Endothelial cell (in vitro differentiated cells): ENCODE data around the gene RBM5. TPM values are rescaled to one million over a fixed set of nuclear protein-coding genes. Genes with fewer than 3 reads are reported as not detected.
A peak's percentile ranks its signal among the peaks of the same experiment; 100 is the strongest.

Source experiments
- DNase-seq: peaks from one replicate; pipeline ENCODE4 v3.0.0; 2021; ENCODE audit warnings: low spot score
- H3K27ac Mint-ChIP-seq: one replicate; pipeline ENCODE4 v1.8.0; 2021; ENCODE audit warnings: mixed read lengths, inconsistent platforms; ENCODE audit not compliant: unreplicated experiment
- H3K27me3 Mint-ChIP-seq: one replicate; pipeline ENCODE4 v1.8.0; 2021; ENCODE audit warnings: mild to moderate bottlenecking, moderate library complexity, mixed read lengths, inconsistent platforms; ENCODE audit not compliant: unreplicated experiment
- H3K36me3 Mint-ChIP-seq: one replicate; pipeline ENCODE4 v1.8.0; 2021; ENCODE audit warnings: mild to moderate bottlenecking, low read depth, mixed read lengths, inconsistent platforms; ENCODE audit not compliant: unreplicated experiment
- H3K4me1 Mint-ChIP-seq: one replicate; pipeline ENCODE4 v1.8.0; 2021; ENCODE audit warnings: mild to moderate bottlenecking, mixed read lengths, inconsistent platforms; ENCODE audit not compliant: unreplicated experiment
- H3K4me3 Mint-ChIP-seq: one replicate; pipeline ENCODE4 v1.8.0; 2021; ENCODE audit warnings: mild to moderate bottlenecking, mixed read lengths, inconsistent platforms; ENCODE audit not compliant: unreplicated experiment
- H3K9me3 Mint-ChIP-seq: one replicate; pipeline ENCODE4 v1.8.0; 2021; ENCODE audit warnings: mixed read lengths, inconsistent platforms; ENCODE audit not compliant: unreplicated experiment
- total RNA-seq: library from RNA; stranded (reverse); fragmentation: NEBNext Ultra II Directional; extraction: Animal tissue kit (Norgen Biotek cat#: 25700); gene quantifications from one replicate; pipeline ENCODE4 v1.2.1, GENCODE V29; 2021; ENCODE audit not compliant: unreplicated experiment
- TF ChIP-seq, protein P1 (sequence below): fragments of 200-600 bp; sonication (generic); IDR thresholded peaks from one replicate; pipeline ENCODE4 v1.5.0; 2021; ENCODE audit warnings: antibody characterized with exemption; ENCODE audit not compliant: unreplicated experiment

Gene RBM5
- total RNA-seq, 1 donor from 2014 or later: 219 TPM

DNA sequence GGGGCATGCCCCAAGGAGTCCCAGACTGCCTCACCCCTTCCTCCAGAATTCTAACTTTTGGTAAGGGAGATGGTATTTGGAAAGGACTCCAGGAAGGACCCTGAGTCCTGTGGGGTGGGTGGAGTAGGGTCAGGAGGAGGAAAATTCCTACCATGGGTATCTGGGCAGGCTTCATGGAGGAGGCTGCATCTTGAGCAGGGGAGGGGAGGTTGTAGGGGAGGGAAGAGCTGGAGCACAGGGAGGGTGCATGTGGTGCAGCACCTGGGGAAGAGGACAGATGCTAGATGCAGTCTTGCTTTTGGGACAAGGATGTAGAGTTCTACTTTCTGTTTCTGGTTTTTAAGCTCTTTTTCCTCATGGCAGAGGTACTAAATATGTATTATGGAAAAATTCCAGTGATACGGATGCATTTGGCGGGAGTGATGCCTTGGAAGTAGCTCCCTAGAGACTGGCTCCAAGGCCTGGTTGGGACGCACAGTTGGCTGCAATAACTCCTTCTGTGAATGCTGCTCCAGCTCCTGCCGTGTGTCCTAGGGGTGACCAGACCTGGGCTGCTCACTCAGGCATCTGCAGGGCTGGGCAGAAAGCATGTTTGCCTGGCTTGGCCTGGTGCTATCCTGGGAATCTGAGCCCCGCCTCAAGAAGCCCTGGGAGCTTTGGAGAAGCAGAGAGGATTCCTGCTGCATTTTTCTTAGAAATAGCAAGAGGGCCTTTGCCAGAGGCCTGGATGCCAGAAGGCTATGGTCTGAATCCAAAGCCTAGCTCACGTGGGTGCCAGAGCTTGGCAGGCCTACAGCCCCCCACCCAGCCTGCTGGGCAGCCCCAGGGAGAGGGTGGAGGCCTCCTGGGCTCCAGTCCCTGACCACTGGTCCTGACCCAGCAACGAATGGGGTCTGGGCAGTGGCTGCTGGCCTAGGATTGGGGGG lies 76.5 kb downstream of the RBM5 start:
- TF ChIP-seq, protein P1, sequence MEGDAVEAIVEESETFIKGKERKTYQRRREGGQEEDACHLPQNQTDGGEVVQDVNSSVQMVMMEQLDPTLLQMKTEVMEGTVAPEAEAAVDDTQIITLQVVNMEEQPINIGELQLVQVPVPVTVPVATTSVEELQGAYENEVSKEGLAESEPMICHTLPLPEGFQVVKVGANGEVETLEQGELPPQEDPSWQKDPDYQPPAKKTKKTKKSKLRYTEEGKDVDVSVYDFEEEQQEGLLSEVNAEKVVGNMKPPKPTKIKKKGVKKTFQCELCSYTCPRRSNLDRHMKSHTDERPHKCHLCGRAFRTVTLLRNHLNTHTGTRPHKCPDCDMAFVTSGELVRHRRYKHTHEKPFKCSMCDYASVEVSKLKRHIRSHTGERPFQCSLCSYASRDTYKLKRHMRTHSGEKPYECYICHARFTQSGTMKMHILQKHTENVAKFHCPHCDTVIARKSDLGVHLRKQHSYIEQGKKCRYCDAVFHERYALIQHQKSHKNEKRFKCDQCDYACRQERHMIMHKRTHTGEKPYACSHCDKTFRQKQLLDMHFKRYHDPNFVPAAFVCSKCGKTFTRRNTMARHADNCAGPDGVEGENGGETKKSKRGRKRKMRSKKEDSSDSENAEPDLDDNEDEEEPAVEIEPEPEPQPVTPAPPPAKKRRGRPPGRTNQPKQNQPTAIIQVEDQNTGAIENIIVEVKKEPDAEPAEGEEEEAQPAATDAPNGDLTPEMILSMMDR: no peak
- Mint-ChIP-seq H3K27ac (no peak overlapping the region), H3K4me1 (peaks cover 41% of the 10 kb centered on the region), H3K36me3 (peaks cover 9% of the 10 kb centered on the region), H3K9me3 (no peaks in the 10 kb centered on the region), H3K27me3 (peaks cover 4% of the 10 kb centered on the region), H3K4me3 (peak overlapping the region; percentile 68)
- DNase-seq: no peak

DNA sequence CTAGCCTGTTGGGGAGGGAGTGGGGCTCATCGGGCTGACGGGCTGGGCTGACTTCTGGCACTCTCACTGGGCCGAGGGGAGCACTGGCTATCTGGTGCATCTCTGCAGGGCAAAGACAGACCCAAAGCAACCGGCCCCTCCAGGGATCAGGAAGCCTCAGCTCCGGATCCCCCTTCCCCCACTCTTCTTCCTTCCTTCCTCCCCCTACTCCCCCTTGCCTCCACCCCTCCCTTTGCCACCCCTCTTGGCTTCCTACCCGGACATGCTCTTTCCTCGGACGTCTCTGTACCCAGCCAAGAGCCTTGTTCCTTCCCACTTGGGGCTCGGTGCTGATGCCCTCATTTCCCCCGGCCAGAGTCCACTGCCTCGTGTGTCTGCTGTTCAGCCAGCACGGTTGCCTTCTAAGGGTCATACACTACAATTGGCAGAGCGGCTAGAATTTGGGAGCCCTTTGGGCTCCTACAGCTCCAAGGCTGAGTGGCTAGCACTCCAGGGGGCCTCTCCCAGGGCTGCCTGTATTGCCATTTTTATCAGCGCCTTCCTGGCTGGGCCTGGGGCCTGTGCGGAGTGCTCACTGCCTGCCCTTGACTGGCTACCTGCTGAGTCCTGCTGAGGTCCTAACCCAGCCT lies 77.3 kb downstream of the RBM5 start:
- peaks cover 9% of the 10 kb centered on the region for H3K36me3 Mint-ChIP-seq
- H3K9me3 Mint-ChIP-seq: no peaks in the 10 kb centered on the region
- peaks cover 4% of the 10 kb centered on the region for H3K27me3 Mint-ChIP-seq
- H3K27ac Mint-ChIP-seq: peak overlapping the region; percentile 84
- peak; percentile 41 for DNase-seq
- TF ChIP-seq, protein P1: no peak
- peaks cover 43% of the 10 kb centered on the region for H3K4me1 Mint-ChIP-seq
- no peak overlapping the region for H3K4me3 Mint-ChIP-seq

DNA sequence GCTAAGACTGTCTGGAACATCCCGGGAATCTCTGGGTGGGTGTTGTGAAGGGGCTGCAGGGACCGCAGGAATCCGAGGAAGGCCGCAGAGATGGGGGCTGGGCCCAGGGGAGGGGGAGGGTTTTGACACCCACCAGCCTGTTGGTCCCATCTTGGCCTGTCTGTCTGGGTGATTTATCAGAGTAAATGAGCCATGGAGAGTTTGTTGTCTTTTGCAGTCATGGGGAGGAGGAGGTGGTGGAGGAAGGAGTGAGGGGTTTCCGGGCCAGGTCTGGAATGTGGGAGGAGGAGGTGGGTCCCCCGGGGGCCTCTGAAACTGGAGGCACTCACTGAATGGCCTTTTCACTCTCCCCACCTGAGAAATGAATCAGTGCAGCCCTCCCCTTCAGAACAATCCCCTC lies 77.9 kb downstream of the RBM5 start:
- TF ChIP-seq, protein P1: no peak
- Mint-ChIP-seq H3K4me1 (peaks cover 44% of the 10 kb centered on the region), H3K36me3 (peaks cover 9% of the 10 kb centered on the region), H3K4me3 (peak overlapping the region; percentile 39), H3K9me3 (no peaks in the 10 kb centered on the region), H3K27me3 (peaks cover 4% of the 10 kb centered on the region), H3K27ac (peak overlapping the region; percentile 84)
- no peak for DNase-seq

DNA sequence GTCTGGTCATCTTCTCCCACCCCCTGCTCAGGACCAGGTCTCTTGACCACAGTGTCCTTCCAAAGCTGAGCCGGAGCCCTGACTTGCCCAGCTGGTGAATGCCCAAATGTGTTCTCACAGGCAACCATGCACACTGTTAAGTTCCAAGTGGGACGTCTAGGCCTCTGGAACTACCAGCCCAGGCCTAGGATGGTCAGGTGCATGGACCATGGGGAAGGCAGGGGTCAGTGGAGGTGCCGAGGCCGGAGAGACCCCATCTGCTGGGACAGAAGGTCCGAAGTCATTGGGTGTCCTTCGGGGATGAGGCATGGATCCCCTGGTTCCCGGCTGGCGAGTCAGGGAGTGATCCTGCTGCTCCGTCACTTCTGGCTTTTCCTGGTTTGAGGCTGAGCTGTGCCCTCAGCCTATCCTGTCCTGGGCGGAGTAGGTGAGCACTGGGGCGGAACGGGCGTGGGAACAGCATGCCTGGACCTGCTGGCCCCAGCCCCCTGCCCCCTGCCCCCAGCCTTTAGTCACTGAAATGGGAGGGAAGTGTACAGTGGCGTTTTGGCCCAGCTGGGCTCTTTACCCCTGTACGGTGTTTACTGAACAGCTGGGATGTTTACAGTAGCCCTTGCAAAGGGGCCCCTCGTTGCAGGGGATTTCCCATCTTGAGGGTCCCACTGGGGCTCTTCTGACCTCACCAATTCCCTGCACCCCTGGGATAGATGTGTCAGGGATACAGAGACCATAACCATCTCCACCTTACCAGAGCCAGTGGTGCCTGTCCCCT lies 78.5 kb downstream of the RBM5 start:
- Mint-ChIP-seq H3K27me3 (peaks cover 4% of the 10 kb centered on the region), H3K4me3 (no peak overlapping the region), H3K9me3 (no peaks in the 10 kb centered on the region), H3K36me3 (peaks cover 9% of the 10 kb centered on the region), H3K4me1 (peaks cover 47% of the 10 kb centered on the region), H3K27ac (peak overlapping the region; percentile 84)
- no peak for DNase-seq
- TF ChIP-seq, protein P1: no peak
